Keratinocyte (primary cell): ENCODE data around the gene NMNAT1. TPM values are rescaled to one million over a fixed set of nuclear protein-coding genes. Genes with fewer than 3 reads are reported as not detected.

Experiments
- DNase-seq: peaks from one replicate; pipeline ENCODE4 v3.0.0-alpha.2; 2011; ENCODE audit warnings: low read depth, missing footprints, low spot score
- FAIRE-seq: peaks from 2 replicates; lab custom pipeline; 2011; peaks lifted over from hg19 to GRCh38; lab: Jason Lieb, UNC
- H2AFZ ChIP-seq: 2 replicates; pipeline ENCODE4 v1.6.0; 2012; ENCODE audit warnings: low read length, control low read depth, inconsistent platforms; ENCODE audit not compliant: control insufficient read depth
- H3K27ac ChIP-seq: 2 replicates; pipeline ENCODE4 v1.5.1; 2011; ENCODE audit warnings: low read length; ENCODE audit not compliant: control insufficient read depth, insufficient read depth
- H3K27me3 ChIP-seq: 3 replicates; pipeline ENCODE4 v1.6.0; 2011; ENCODE audit warnings: low read length; ENCODE audit not compliant: control insufficient read depth, insufficient read depth; ENCODE audit errors: extremely low read depth
- H3K36me3 ChIP-seq, 2 experiments: 2 replicates in 1 of 2; 3 replicates in 1 of 2; pipeline ENCODE4 v1.5.1; 2011; ENCODE audit warnings: low read length in 2 of 2, mild to moderate bottlenecking in 1 of 2; ENCODE audit not compliant: control insufficient read depth in 2 of 2, insufficient read depth in 2 of 2; ENCODE audit errors: extremely low read depth in 1 of 2
- H3K4me1 ChIP-seq: 3 replicates; pipeline ENCODE4 v1.5.1; 2011; ENCODE audit warnings: low read length; ENCODE audit not compliant: control insufficient read depth, insufficient read depth; ENCODE audit errors: extremely low read depth
- H3K4me2 ChIP-seq: 3 replicates; pipeline ENCODE4 v1.6.0; 2011; ENCODE audit warnings: low read depth, low read length; ENCODE audit not compliant: control insufficient read depth, insufficient read depth; ENCODE audit errors: extremely low read depth
- H3K4me3 ChIP-seq, 3 experiments: fragments of 200-600 bp in 1 of 3; sonication (generic) in 1 of 3; 2 replicates in 2 of 3; 3 replicates in 1 of 3; pipeline ENCODE4 v1.5.1; 2011 to 2016; ENCODE audit warnings: low read length in 3 of 3, mild to moderate bottlenecking in 3 of 3, control low read depth in 2 of 3, inconsistent platforms in 1 of 3, low read depth in 1 of 3, mixed read lengths in 1 of 3, mixed run types in 1 of 3, moderate library complexity in 1 of 3; ENCODE audit not compliant: control insufficient read depth in 2 of 3, insufficient read depth in 2 of 3; ENCODE audit errors: extremely low read depth in 1 of 3
- H3K79me2 ChIP-seq: 2 replicates; pipeline ENCODE4 v1.6.0; 2012; ENCODE audit warnings: low read length; ENCODE audit not compliant: control insufficient read depth, insufficient read depth
- H3K9ac ChIP-seq: 3 replicates; pipeline ENCODE4 v1.6.0; 2011; ENCODE audit warnings: low read length; ENCODE audit not compliant: control insufficient read depth, insufficient read depth; ENCODE audit errors: extremely low read depth
- H3K9me1 ChIP-seq: 3 replicates; pipeline ENCODE4 v1.6.0; 2011; ENCODE audit warnings: low read length; ENCODE audit not compliant: control insufficient read depth, insufficient read depth; ENCODE audit errors: extremely low read depth
- H3K9me3 ChIP-seq: 2 replicates; pipeline ENCODE4 v1.5.1; 2012; ENCODE audit warnings: low read depth, low read length; ENCODE audit not compliant: control insufficient read depth
- H4K20me1 ChIP-seq: 3 replicates; pipeline ENCODE4 v1.6.0; 2011; ENCODE audit warnings: low read length; ENCODE audit not compliant: control insufficient read depth, insufficient read depth; ENCODE audit errors: extremely low read depth
- CTCF ChIP-seq, 3 experiments: IDR thresholded peaks in 1 of 3; conservative IDR thresholded peaks in 1 of 3; optimal IDR thresholded peaks in 1 of 3; 2 replicates in 2 of 3; 3 replicates in 1 of 3; pipeline versions ENCODE3 to v1.5.1; 2011; ENCODE audit warnings: low read length in 3 of 3, mild to moderate bottlenecking in 3 of 3, moderate library complexity in 2 of 3, control low read depth in 1 of 3, inconsistent platforms in 1 of 3; ENCODE audit not compliant: insufficient read depth in 2 of 3; ENCODE audit errors: extremely low read depth in 1 of 3
- EZH2 ChIP-seq: IDR thresholded peaks from one replicate; pipeline ENCODE4 v1.6.1; 2012; ENCODE audit warnings: inconsistent platforms, mild to moderate bottlenecking, low read length, moderate library complexity
- dilution Hi-C: fragments of 300-500 bp; cut with MboI; formaldehyde crosslinking; loops from one replicate; pipeline ENCODE4 v1.7.0; 2020; ENCODE audit warnings: low sequenced_read_pairs; ENCODE audit not compliant: extremely low pct_ligation_motif_present
- polyA plus RNA-seq, 5 experiments: library from polyadenylated mRNA; depleted of rRNA in 3 of 5; stranded (reverse) in 3 of 5; stranded (forward) in 1 of 5; unstranded in 1 of 5; fragments of >200 nt; gene quantifications; 1 replicate in 1 of 5; 2 replicates in 3 of 5; 3 replicates in 1 of 5; pipeline versions ENCODE4 v1.2.1 to v1.2.3, GENCODE V29; 2011 to 2012; ENCODE audit warnings: missing spikeins in 2 of 5, low read depth in 1 of 5, low replicate concordance in 1 of 5

NMNAT1 gene
- polyA plus RNA-seq, 1 donor (not counting 4 experiments of a cell fraction or from before 2014, with no cell fraction given) = 16.2 TPM

GRCh38 chr1:10022656-10023055, 79.4 kb downstream of the NMNAT1 start:
- Histone ChIP-seq H4K20me1 (no peaks in the 10 kb centered on the region), H3K4me1 (peaks cover 4% of the 10 kb centered on the region), H3K79me2 (no peaks in the 10 kb centered on the region), H3K9me1 (peaks cover 4% of the 10 kb centered on the region), H3K4me3 (no peak overlapping the region), H3K27ac (no peak overlapping the region), H3K27me3 (no peaks in the 10 kb centered on the region), H3K9me3 (no peaks in the 10 kb centered on the region), H3K36me3 (no peaks in the 10 kb centered on the region), H3K9ac (no peak overlapping the region), H2AFZ (no peak overlapping the region), H3K4me2 (no peak overlapping the region)
- FAIRE-seq = no peak
- TF ChIP-seq CTCF (optimal IDR thresholded peaks at IDR 0.05 in 1 of 3, IDR thresholded peaks at IDR 0.05 in 1 of 3, conservative IDR thresholded peaks at IDR 0.05 in 1 of 3; ENCODE audit: extremely low read depth in 1 of 3, insufficient read depth in 2 of 3, low read length in 3 of 3) (no peak), EZH2 (no peak)
- dilution Hi-C loops = loop anchor here (10.0 kb wide), 1 partner anchor 58 kb away; no protein-coding TSS in a partner anchor
- DNase-seq = no peak

- Histone ChIP-seq H4K20me1 (no peaks in the 10 kb centered on the region), H3K9ac (no peak overlapping the region), H3K9me1 (no peaks in the 10 kb centered on the region), H3K4me1 (no peaks in the 10 kb centered on the region), H3K36me3 (no peaks in the 10 kb centered on the region), H3K9me3 (no peaks in the 10 kb centered on the region), H3K27me3 (no peaks in the 10 kb centered on the region), H3K4me2 (no peak overlapping the region), H3K4me3 (no peak overlapping the region), H3K79me2 (no peaks in the 10 kb centered on the region), H3K27ac (no peak overlapping the region), H2AFZ (no peak overlapping the region)
- dilution Hi-C loops = loop anchor here (10.0 kb wide), 1 partner anchor 61 kb away; no protein-coding TSS in a partner anchor
- no peak for TF ChIP-seq CTCF (optimal IDR thresholded peaks at IDR 0.05 in 1 of 3, IDR thresholded peaks at IDR 0.05 in 1 of 3, conservative IDR thresholded peaks at IDR 0.05 in 1 of 3; ENCODE audit: extremely low read depth in 1 of 3, insufficient read depth in 2 of 3, low read length in 3 of 3)
- TF ChIP-seq EZH2 = no peak
- FAIRE-seq (no peak), DNase-seq (no peak)
Measured at GRCh38 chr1:10025354-10025753, 82.1 kb downstream of the NMNAT1 start.
